ENCODE data around the gene TMEM94. TPM values are rescaled to one million over a fixed set of nuclear protein-coding genes. Genes with fewer than 3 reads are reported as not detected.
A peak's percentile ranks its signal among the peaks of the same experiment; 100 is the strongest.

TMEM94 gene
- total and polyA plus RNA-seq, 2 of the 8 experiments (the other 6 are each of a cell fraction or from before 2014, with no cell fraction given): 54.8 to 69.9 TPM

- H3K9me3 ChIP-seq (ENCODE audit: insufficient read depth in 2 of 2, low read depth in 1 of 2, low read length in 1 of 2): no peaks in the 10 kb centered on the region
- H3K23ac ChIP-seq (ENCODE audit: insufficient read length): no peak overlapping the region
- H2BK20ac ChIP-seq (ENCODE audit: low read length): no peak overlapping the region
- no peak overlapping the region for H3K27ac ChIP-seq (ENCODE audit: low read depth, low read length)
- no peak overlapping the region for H4K5ac ChIP-seq (ENCODE audit: insufficient read length, low read depth, low read length)
- 0 out of 2 replicates have a peak overlapping the region, but pooled peaks have one; percentile 20 for H4K8ac ChIP-seq (ENCODE audit: extremely low read depth, insufficient read depth, low read length)
- H3K79me2 ChIP-seq (ENCODE audit: control insufficient read depth in 1 of 2, insufficient read depth in 2 of 2, low read length in 2 of 2): no peaks in the 10 kb centered on the region
- no peak overlapping the region for H2BK120ac ChIP-seq (replicated peaks; ENCODE audit: low read depth, low read length)
- H2BK5ac ChIP-seq (ENCODE audit: low read depth, low read length): no peak overlapping the region
- H3K23me2 ChIP-seq (ENCODE audit: low read depth, low read length): no peaks in the 10 kb centered on the region
- no peak overlapping the region for H3K9ac ChIP-seq (replicated peaks in 1 of 4; ENCODE audit: extremely low read depth in 1 of 4, low read depth in 3 of 4, low read length in 3 of 4)
- TF ChIP-seq SAP30 (IDR thresholded peaks at IDR 0.05; ENCODE audit: insufficient read depth, insufficient replicate concordance, low read length): no peak
- no peak for TF ChIP-seq SIRT6 (IDR thresholded peaks at IDR 0.05; ENCODE audit: low read length)
- TF ChIP-seq POLR2AphosphoS5 (IDR thresholded peaks at IDR 0.05; ENCODE audit: low read depth, low read length): no peak
- no peak for TF ChIP-seq CBX8 (IDR thresholded peaks at IDR 0.05; ENCODE audit: borderline replicate concordance, low read depth, low read length)
- TF ChIP-seq GABPA (IDR thresholded peaks at IDR 0.05; ENCODE audit: borderline replicate concordance, insufficient read depth, low read length): no peak
- TF ChIP-seq JUN (IDR thresholded peaks at IDR 0.05; ENCODE audit: low read depth, low read length): no peak
- TF ChIP-seq KDM1A (IDR thresholded peaks at IDR 0.05; ENCODE audit: borderline replicate concordance, low read length): no peak
- no peak overlapping the region for H3K4me2 ChIP-seq (ENCODE audit: insufficient read depth in 1 of 2, low read depth in 2 of 2, low read length in 2 of 2)
- WGBS, 2 experiments (ENCODE audit: extremely low coverage in 1 of 2, insufficient coverage in 1 of 2, insufficient read length in 1 of 2, insufficient replicate concordance in 2 of 2, low coverage in 1 of 2, low lambda C conversion rate in 2 of 2, missing lambda C conversion rate in 1 of 2): 83% methylated on average over 15 of the region's 17 CpGs; no CpG with 5 or more reads in 1 of the 2 experiments
- H3K27me3 ChIP-seq (replicated peaks in 1 of 4; ENCODE audit: control insufficient read depth in 3 of 4, extremely low read depth in 1 of 4, insufficient read depth in 3 of 4, low read length in 3 of 4): no peaks in the 10 kb centered on the region
- no peaks in the 10 kb centered on the region for H3K4me1 ChIP-seq (replicated peaks in 1 of 4; ENCODE audit: control insufficient read depth in 3 of 4, insufficient read depth in 4 of 4, low read length in 3 of 4)
- no peaks in the 10 kb centered on the region for H4K20me1 ChIP-seq (replicated peaks in 1 of 2; ENCODE audit: control insufficient read depth in 1 of 2, insufficient read depth in 2 of 2, low read length in 2 of 2)
- no peak overlapping the region for H2BK12ac ChIP-seq (ENCODE audit: low read depth, low read length)
- DNase-seq (ENCODE audit: low read depth in 1 of 2, low spot score in 2 of 2): no peak
- no peaks in the 10 kb centered on the region for H3K79me1 ChIP-seq (ENCODE audit: low read depth, low read length)
- H2BK15ac ChIP-seq (ENCODE audit: low read length): no peak overlapping the region
- no peak overlapping the region for H3K56ac ChIP-seq (replicated peaks; ENCODE audit: insufficient read length, low read depth, low read length)
- H3K4ac ChIP-seq (replicated peaks; ENCODE audit: insufficient read length, low read depth, low read length): no peak overlapping the region
- no peak overlapping the region for H2AK5ac ChIP-seq (ENCODE audit: low read depth, low read length)
- H4K91ac ChIP-seq (replicated peaks; ENCODE audit: insufficient read length, low read length): no peak overlapping the region
- no peak overlapping the region for H3K18ac ChIP-seq (ENCODE audit: extremely low read depth, low read length)
- POLR2A ChIA-PET (ENCODE audit: partially characterized antibody): interaction anchor here (0.6 to 0.8 kb wide), 2 partner anchors 68 to 71 kb away, joined by 3 to 4 read pairs; no protein-coding TSS in a partner anchor
- no peaks in the 10 kb centered on the region for H3K36me3 ChIP-seq (ENCODE audit: control insufficient read depth in 2 of 4, insufficient read depth in 4 of 4, low read length in 3 of 4)
- H3K4me3 ChIP-seq (ENCODE audit: extremely low read depth in 1 of 4, insufficient read depth in 2 of 4, low read depth in 3 of 4, low read length in 4 of 4): no peak overlapping the region
- no peak for FAIRE-seq
- CTCF ChIA-PET (ENCODE audit: partially characterized antibody): interaction anchor here (0.6 to 7.3 kb wide), 11 partner anchors 15 to 258 kb away, joined by 3 to 67 read pairs (median 4); no protein-coding TSS in a partner anchor
- H2AFZ ChIP-seq (ENCODE audit: low read length): 0 out of 2 replicates have a peak overlapping the region, but pooled peaks have one; percentile 1
- H3K14ac ChIP-seq (ENCODE audit: insufficient read length): no peak overlapping the region
Observed at GRCh38 chr17:75428543-75429469, 27.6 kb upstream of the TMEM94 start.

All from H1 (cell line).